ENCODE measurements around the gene REV1.

Gene REV1

DNA sequence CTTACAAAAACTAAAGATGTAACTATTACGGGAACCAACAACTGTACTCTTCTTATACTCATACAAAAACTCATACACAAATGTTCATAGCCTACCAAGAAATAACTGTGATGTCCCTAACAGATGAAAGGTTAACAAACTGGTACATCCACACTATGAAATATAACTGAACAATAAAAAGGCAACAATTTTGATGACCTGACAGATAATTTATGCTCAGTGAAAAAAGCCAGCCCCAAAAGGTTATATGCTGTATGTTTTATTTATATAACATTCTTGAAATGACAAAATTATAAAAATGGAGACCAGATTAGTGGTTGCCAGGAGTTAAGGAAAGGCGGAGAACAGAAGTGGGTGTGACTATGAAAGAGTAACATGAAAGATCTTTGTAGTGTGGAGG, 31.3 kb downstream of the REV1 start:
- Histone ChIP-seq H3K27ac (no peak overlapping the region), H3K9me3 (ENCODE audit: severe bottlenecking) (no peaks in the 10 kb centered on the region), H3K27me3 (ENCODE audit: insufficient read depth, low read depth, severe bottlenecking) (no peaks in the 10 kb centered on the region), H3K36me3 (peaks cover 74% of the 10 kb centered on the region), H3K4me3 (ENCODE audit: low read depth, low read length) (no peak overlapping the region)
- TF ChIP-seq, protein P1, sequence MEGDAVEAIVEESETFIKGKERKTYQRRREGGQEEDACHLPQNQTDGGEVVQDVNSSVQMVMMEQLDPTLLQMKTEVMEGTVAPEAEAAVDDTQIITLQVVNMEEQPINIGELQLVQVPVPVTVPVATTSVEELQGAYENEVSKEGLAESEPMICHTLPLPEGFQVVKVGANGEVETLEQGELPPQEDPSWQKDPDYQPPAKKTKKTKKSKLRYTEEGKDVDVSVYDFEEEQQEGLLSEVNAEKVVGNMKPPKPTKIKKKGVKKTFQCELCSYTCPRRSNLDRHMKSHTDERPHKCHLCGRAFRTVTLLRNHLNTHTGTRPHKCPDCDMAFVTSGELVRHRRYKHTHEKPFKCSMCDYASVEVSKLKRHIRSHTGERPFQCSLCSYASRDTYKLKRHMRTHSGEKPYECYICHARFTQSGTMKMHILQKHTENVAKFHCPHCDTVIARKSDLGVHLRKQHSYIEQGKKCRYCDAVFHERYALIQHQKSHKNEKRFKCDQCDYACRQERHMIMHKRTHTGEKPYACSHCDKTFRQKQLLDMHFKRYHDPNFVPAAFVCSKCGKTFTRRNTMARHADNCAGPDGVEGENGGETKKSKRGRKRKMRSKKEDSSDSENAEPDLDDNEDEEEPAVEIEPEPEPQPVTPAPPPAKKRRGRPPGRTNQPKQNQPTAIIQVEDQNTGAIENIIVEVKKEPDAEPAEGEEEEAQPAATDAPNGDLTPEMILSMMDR (IDR thresholded peaks at IDR 0.05; ENCODE audit: low read depth, low read length): no peak
- no peak for DNase-seq

GRCh38 chr2:99451686-99452085, 38.1 kb downstream of the REV1 start:
- peaks cover 45% of the 10 kb centered on the region for H3K36me3 ChIP-seq
- TF ChIP-seq, protein P1 (IDR thresholded peaks at IDR 0.05; ENCODE audit: low read depth, low read length): no peak

GRCh38 chr2:99451280-99451679, 38.5 kb downstream of the REV1 start:
- Histone ChIP-seq H3K9me3 (ENCODE audit: severe bottlenecking) (no peaks in the 10 kb centered on the region), H3K36me3 (peaks cover 43% of the 10 kb centered on the region), H3K4me3 (ENCODE audit: low read depth, low read length) (no peak overlapping the region), H3K27ac (0 out of 2 replicates have a peak overlapping the region, but pooled peaks have one; percentile 8), H3K27me3 (ENCODE audit: insufficient read depth, low read depth, severe bottlenecking) (no peaks in the 10 kb centered on the region)
- TF ChIP-seq, protein P1 (IDR thresholded peaks at IDR 0.05; ENCODE audit: low read depth, low read length): no peak
- DNase-seq: no peak

More at GRCh38 chr2:99451686-99452085, 38.1 kb downstream of the REV1 start:
- no peak overlapping the region for H3K4me3 ChIP-seq (ENCODE audit: low read depth, low read length)
- H3K27me3 ChIP-seq (ENCODE audit: insufficient read depth, low read depth, severe bottlenecking): no peaks in the 10 kb centered on the region
- H3K9me3 ChIP-seq (ENCODE audit: severe bottlenecking): no peaks in the 10 kb centered on the region
- H3K27ac ChIP-seq: no peak overlapping the region
- no peak for DNase-seq

- Histone ChIP-seq H3K36me3 (peaks cover 33% of the 10 kb centered on the region), H3K27ac (no peak overlapping the region), H3K27me3 (ENCODE audit: insufficient read depth, low read depth, severe bottlenecking) (no peaks in the 10 kb centered on the region), H3K9me3 (ENCODE audit: severe bottlenecking) (no peaks in the 10 kb centered on the region), H3K4me3 (ENCODE audit: low read depth, low read length) (no peak overlapping the region)
- DNase-seq: no peak
- TF ChIP-seq, protein P1 (IDR thresholded peaks at IDR 0.05; ENCODE audit: low read depth, low read length): no peak
These were observed 39.6 kb downstream of the REV1 start for GRCh38 chr2:99450199-99450598.

DNA sequence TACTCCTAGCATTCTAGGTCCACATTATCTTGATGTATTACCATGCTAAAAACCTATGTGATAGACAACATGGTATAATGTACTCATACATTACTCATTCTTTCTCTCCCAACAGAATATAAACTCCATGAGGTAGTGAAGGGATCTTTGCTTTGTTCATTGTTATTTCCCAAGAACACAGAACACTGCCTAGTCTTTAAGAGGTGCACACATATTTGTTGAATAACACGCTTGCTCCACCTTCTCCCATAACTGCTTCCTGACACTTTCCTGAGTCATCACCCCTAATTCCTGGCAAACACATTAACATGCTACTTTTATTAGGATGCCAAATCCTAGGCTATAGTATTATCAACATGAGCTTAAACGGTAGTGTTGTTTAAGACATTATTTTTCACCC, 41.3 kb downstream of the REV1 start:
- no peak overlapping the region for H3K27ac ChIP-seq
- DNase-seq: no peak
- H3K36me3 ChIP-seq: peaks cover 23% of the 10 kb centered on the region
- no peak overlapping the region for H3K4me3 ChIP-seq (ENCODE audit: low read depth, low read length)
- no peaks in the 10 kb centered on the region for H3K27me3 ChIP-seq (ENCODE audit: insufficient read depth, low read depth, severe bottlenecking)
- TF ChIP-seq, protein P1 (IDR thresholded peaks at IDR 0.05; ENCODE audit: low read depth, low read length): no peak
- no peaks in the 10 kb centered on the region for H3K9me3 ChIP-seq (ENCODE audit: severe bottlenecking)

DNA sequence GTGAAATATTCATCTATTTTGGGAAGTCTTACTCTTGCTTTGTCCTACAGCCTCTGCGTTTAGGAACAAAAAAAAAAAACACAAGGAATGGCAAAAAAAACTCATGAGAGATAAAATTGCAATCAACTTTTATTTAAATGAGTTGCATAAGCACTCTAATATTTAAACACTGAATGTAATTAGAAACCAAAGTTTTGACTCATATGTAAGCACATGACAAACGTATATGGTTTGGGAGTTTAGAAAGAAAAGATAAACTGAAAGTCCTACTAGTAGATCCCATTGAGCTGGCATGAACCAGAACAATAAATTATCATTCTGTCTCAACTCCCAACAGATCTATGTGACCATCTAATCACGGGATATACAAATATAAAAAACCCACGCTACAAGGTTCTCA, 44.8 kb downstream of the REV1 start:
- Histone ChIP-seq H3K9me3 (ENCODE audit: severe bottlenecking) (no peaks in the 10 kb centered on the region), H3K36me3 (peaks cover 27% of the 10 kb centered on the region), H3K27me3 (ENCODE audit: insufficient read depth, low read depth, severe bottlenecking) (no peaks in the 10 kb centered on the region), H3K27ac (no peak overlapping the region), H3K4me3 (ENCODE audit: low read depth, low read length) (no peak overlapping the region)
- DNase-seq: no peak
- TF ChIP-seq, protein P1 (IDR thresholded peaks at IDR 0.05; ENCODE audit: low read depth, low read length): no peak
